Stomach (tissue), 4 donors: Measurements from ENCODE around the gene MDH1B.

ENCODE experiments used
- CTCF ChIP-seq, 7 experiments: fragments of 450-650 bp in 4 of 7; fragments of 200-600 bp in 3 of 7; sonication (generic) in 3 of 7; IDR thresholded peaks; one replicate each; pipeline ENCODE4 v1.5.1; 2016 to 2019; ENCODE audit warnings: antibody characterized with exemption in 7 of 7, control low read depth in 2 of 7, mild to moderate bottlenecking in 1 of 7
- POLR2A ChIP-seq, 4 donors: fragments of 450-650 bp; IDR thresholded peaks; one replicate each; pipeline ENCODE4 v1.6.1; 2016; ENCODE audit warnings: antibody characterized with exemption in 4 of 4, control low read depth in 2 of 4, mild to moderate bottlenecking in 1 of 4, moderate library complexity in 1 of 4
- POLR2AphosphoS5 ChIP-seq, 3 donors: sonication (generic); formaldehyde crosslinking; IDR thresholded peaks; one replicate each; pipeline ENCODE4 v1.6.1; 2016; ENCODE audit warnings: antibody characterized with exemption in 3 of 3

DNA sequence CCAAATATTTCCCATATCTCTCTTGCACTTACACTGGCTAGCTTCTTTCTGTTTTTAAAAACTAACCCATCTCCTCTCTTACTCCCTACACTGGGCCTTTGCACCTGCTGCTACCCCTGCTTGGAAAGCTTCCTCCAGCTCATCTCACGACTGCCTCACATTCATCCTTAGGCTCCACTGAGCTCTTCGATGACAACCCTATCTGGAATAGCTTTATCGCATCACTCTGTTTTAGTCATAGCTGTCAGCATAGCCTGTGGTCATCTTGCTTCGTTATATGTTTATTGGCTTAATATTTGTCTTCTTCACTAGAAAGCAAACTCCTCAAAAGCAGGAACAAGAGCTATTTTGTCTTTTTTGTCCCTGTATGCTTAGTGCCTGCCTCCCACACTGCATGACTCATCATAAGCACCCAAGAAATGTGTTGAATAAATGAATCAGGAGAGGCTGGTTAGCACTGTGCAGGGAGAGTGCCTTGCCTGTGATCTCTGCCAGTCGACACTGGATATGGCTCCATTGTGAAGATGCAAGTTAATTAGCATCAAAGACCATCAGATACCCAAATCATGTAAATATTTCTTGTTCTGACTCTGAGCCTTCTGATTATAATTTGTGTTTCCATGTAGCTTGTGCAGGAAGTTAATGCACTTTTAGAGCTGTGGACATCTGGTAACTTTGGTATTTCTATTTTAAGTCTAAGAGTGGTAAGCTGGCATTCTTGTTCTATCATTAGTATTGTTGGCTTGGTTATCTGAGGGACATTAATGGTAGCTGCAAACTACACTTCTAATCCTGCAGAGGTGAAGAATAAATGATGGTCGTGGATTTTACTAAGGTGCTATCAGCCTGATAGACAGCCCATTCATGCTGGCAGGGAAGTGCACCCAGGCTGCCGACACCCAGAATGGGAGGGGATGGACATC, 36.6 kb downstream of the MDH1B start:
- TF ChIP-seq POLR2A (IDR thresholded peaks at IDR 0.05) = no peak
- TF ChIP-seq CTCF (IDR thresholded peaks at IDR 0.05) = no peak
- no peak for TF ChIP-seq POLR2AphosphoS5 (IDR thresholded peaks at IDR 0.05)
